Neural cell (in vitro differentiated cells): ENCODE data around the gene KCNQ2. TPM values are rescaled to one million over a fixed set of nuclear protein-coding genes. Genes with fewer than 3 reads are reported as not detected.

Experiments
- H2AFZ ChIP-seq: fragments of 200-600, 300-800 bp; sonication (generic), shearing (Covaris generic); 2 replicates; pipeline ENCODE4 v1.6.0; 2014; ENCODE audit warnings: low read depth, mild to moderate bottlenecking, antibody characterized with exemption, low read length, moderate library complexity
- H3F3A ChIP-seq: fragments of 200-600 bp; shearing (Covaris generic); 2 replicates; pipeline ENCODE4 v1.6.1; 2016; ENCODE audit warnings: mild to moderate bottlenecking, moderate library complexity, mixed read lengths, antibody characterized with exemption, low read length; ENCODE audit not compliant: insufficient read depth, poor library complexity, severe bottlenecking
- H3K27ac ChIP-seq: fragments of 200-600, 300-800 bp; sonication (generic), shearing (Covaris generic); 2 replicates; pipeline ENCODE4 v1.5.1; 2014; ENCODE audit warnings: mild to moderate bottlenecking, low read length, moderate library complexity
- H3K27me3 ChIP-seq: fragments of 300-800, 200-600 bp; sonication (generic), shearing (Covaris generic); 2 replicates; pipeline ENCODE4 v1.6.0; 2014; ENCODE audit warnings: mild to moderate bottlenecking, low read depth, low read length, moderate library complexity; ENCODE audit not compliant: insufficient read depth
- H3K36me3 ChIP-seq: fragments of 300-800, 200-600 bp; sonication (generic), shearing (Covaris generic); 2 replicates; pipeline ENCODE4 v1.5.1; 2014; ENCODE audit warnings: mild to moderate bottlenecking, antibody characterized with exemption, low read length, moderate library complexity; ENCODE audit not compliant: insufficient read depth
- H3K4me2 ChIP-seq: fragments of 300-800, 200-600 bp; sonication (generic), shearing (Covaris generic); 2 replicates; pipeline ENCODE4 v1.6.0; 2014; ENCODE audit warnings: mild to moderate bottlenecking, low read length
- H3K4me3 ChIP-seq: fragments of 300-800, 200-600 bp; sonication (generic), shearing (Covaris generic); 2 replicates; pipeline ENCODE4 v1.5.1; 2014; ENCODE audit warnings: mild to moderate bottlenecking, low read length, moderate library complexity
- H3K79me2 ChIP-seq: fragments of 200-600 bp; shearing (Covaris generic); replicated peaks from 2 replicates; pipeline ENCODE4 v1.6.0; 2014; ENCODE audit warnings: mild to moderate bottlenecking, low read length, moderate library complexity; ENCODE audit not compliant: insufficient read depth
- H3K9ac ChIP-seq: fragments of 300-800, 200-600 bp; sonication (generic), shearing (Covaris generic); 2 replicates; pipeline ENCODE4 v1.6.1; 2016; ENCODE audit warnings: mild to moderate bottlenecking, low read length, mixed read lengths
- H3K9me2 ChIP-seq: fragments of 200-600 bp; shearing (Covaris generic); 2 replicates; pipeline ENCODE4 v1.6.1; 2016; ENCODE audit warnings: mild to moderate bottlenecking, low read length, mixed read lengths; ENCODE audit not compliant: insufficient read depth
- H3K9me3 ChIP-seq: fragments of 200-600, 300-800 bp; sonication (generic), shearing (Covaris generic); 2 replicates; pipeline ENCODE4 v1.6.1; 2016; ENCODE audit warnings: mild to moderate bottlenecking, mixed run types, low read length, moderate library complexity, mixed read lengths
- H4K20me1 ChIP-seq: fragments of 200-600 bp; shearing (Covaris generic); 2 replicates; pipeline ENCODE4 v1.6.1; 2016; ENCODE audit warnings: mild to moderate bottlenecking, mixed run types; ENCODE audit not compliant: insufficient read depth
- CTCF ChIP-seq: fragments of 450-650 bp; IDR thresholded peaks from 2 replicates; pipeline ENCODE4 v1.5.1; 2014; ENCODE audit warnings: antibody characterized with exemption, mild to moderate bottlenecking, moderate library complexity; ENCODE audit not compliant: poor library complexity, severe bottlenecking
- EP300 ChIP-seq: fragments of 450-650 bp; conservative IDR thresholded peaks from 2 replicates; pipeline ENCODE4 v1.6.1; 2014; ENCODE audit warnings: antibody characterized with exemption, mild to moderate bottlenecking, moderate library complexity; ENCODE audit not compliant: poor library complexity, severe bottlenecking
- EZH2 ChIP-seq: fragments of 200-600, 300-800 bp; shearing (Covaris generic), sonication (generic); IDR thresholded peaks from 2 replicates; pipeline ENCODE4 v1.6.1; 2014; ENCODE audit warnings: antibody characterized with exemption, low read length, borderline replicate concordance, mild to moderate bottlenecking; ENCODE audit not compliant: insufficient read depth, poor library complexity, severe bottlenecking
- MXI1 ChIP-seq: fragments of 450-650 bp; conservative IDR thresholded peaks from 2 replicates; pipeline ENCODE4 v1.6.1; 2014; ENCODE audit warnings: antibody characterized with exemption, mild to moderate bottlenecking; ENCODE audit not compliant: poor library complexity, severe bottlenecking
- POLR2AphosphoS5 ChIP-seq: IDR thresholded peaks from 2 replicates; pipeline ENCODE4 v1.6.1; 2012
- RAD21 ChIP-seq: fragments of 450-650 bp; conservative IDR thresholded peaks from 2 replicates; pipeline ENCODE4 v1.6.1; 2014; ENCODE audit warnings: antibody characterized with exemption, mild to moderate bottlenecking, moderate library complexity
- REST ChIP-seq: IDR thresholded peaks from 2 replicates; pipeline ENCODE4 v1.6.1; 2012; ENCODE audit warnings: borderline replicate concordance
- SMC3 ChIP-seq: fragments of 450-650 bp; conservative IDR thresholded peaks from 2 replicates; pipeline ENCODE4 v1.6.1; 2014; ENCODE audit warnings: antibody characterized with exemption, mild to moderate bottlenecking, moderate library complexity; ENCODE audit not compliant: poor library complexity
- TAF1 ChIP-seq: IDR thresholded peaks from 2 replicates; pipeline ENCODE4 v1.6.1; 2012; ENCODE audit warnings: low read depth
- polyA plus RNA-seq: library from polyadenylated mRNA; depleted of rRNA; stranded (reverse); fragments of >200 nt; gene quantifications from 2 replicates; pipeline ENCODE4 v1.2.3, GENCODE V29; 2014

The KCNQ2 gene
- polyA plus RNA-seq, 1 donor from 2014 or later: 84.7 TPM

- Histone ChIP-seq H3K27me3 (no peaks in the 10 kb centered on the region), H3K4me2 (no peak overlapping the region), H3K36me3 (no peaks in the 10 kb centered on the region), H2AFZ (no peak overlapping the region), H3K9me3 (no peaks in the 10 kb centered on the region), H4K20me1 (no peaks in the 10 kb centered on the region), H3K4me3 (no peak overlapping the region), H3K27ac (no peak overlapping the region), H3K9me2 (no peaks in the 10 kb centered on the region), H3K9ac (no peak overlapping the region), H3F3A (no peaks in the 10 kb centered on the region), H3K79me2 (peaks cover 41% of the 10 kb centered on the region)
- TF ChIP-seq RAD21: no peak
- no peak for TF ChIP-seq REST
- no peak for TF ChIP-seq SMC3
- TF ChIP-seq TAF1: no peak
- TF ChIP-seq CTCF: no peak
- TF ChIP-seq POLR2AphosphoS5: no peak
- TF ChIP-seq MXI1: no peak
- no peak for TF ChIP-seq EP300
- no peak for TF ChIP-seq EZH2
Observed at GRCh38 chr20:63444548-63444947, 27.9 kb downstream of the KCNQ2 start.

GRCh38 chr20:63443606-63444395 lies 28.7 kb downstream of the KCNQ2 start:
- H3K9me2 ChIP-seq: no peaks in the 10 kb centered on the region
- no peaks in the 10 kb centered on the region for H3K9me3 ChIP-seq
- no peak overlapping the region for H3K9ac ChIP-seq
- H2AFZ ChIP-seq: no peak overlapping the region
- H3K27me3 ChIP-seq: no peaks in the 10 kb centered on the region
- peaks cover 41% of the 10 kb centered on the region for H3K79me2 ChIP-seq
- H3F3A ChIP-seq: no peaks in the 10 kb centered on the region
- H3K27ac ChIP-seq: no peak overlapping the region
- no peak for TF ChIP-seq TAF1
- no peak for TF ChIP-seq MXI1
- no peak for TF ChIP-seq SMC3
- no peak for TF ChIP-seq CTCF
- TF ChIP-seq REST: no peak
- TF ChIP-seq RAD21: no peak
- no peak for TF ChIP-seq EP300
- no peak for TF ChIP-seq EZH2
- TF ChIP-seq POLR2AphosphoS5: no peak
- no peak overlapping the region for H3K4me3 ChIP-seq
- no peaks in the 10 kb centered on the region for H4K20me1 ChIP-seq
- H3K4me2 ChIP-seq: no peak overlapping the region
- no peaks in the 10 kb centered on the region for H3K36me3 ChIP-seq
